Heart left ventricle (tissue), 13 donors: ENCODE measurements around the gene NSMF.

Source experiments
- CTCF ChIP-seq, 12 donors: fragments of 200-600 bp; sonication (generic) in 4 of 12; IDR thresholded peaks; one replicate each; pipeline versions ENCODE4 v1.5.0 to v1.8.0; 2018 to 2022; ENCODE audit warnings: antibody characterized with exemption in 12 of 12, mild to moderate bottlenecking in 5 of 12
- POLR2A ChIP-seq, 2 donors: fragments of 450-650 bp; IDR thresholded peaks; one replicate each; pipeline ENCODE4 v1.6.1; 2017; ENCODE audit warnings: antibody characterized with exemption in 2 of 2, mild to moderate bottlenecking in 2 of 2, moderate library complexity in 2 of 2
- donor health status: ischemic (EF 13 %, LVEDD 7.1; RV severe dilation, severe dysfunction).
- donor health status: DM: no; HTN: yes; CAD: no.
- donor health status: DM: no; HTN: no; CAD: no.
- donor health status: ischemic (EF 25% LVEDD 6.9; RV normal size, moderate dysfunction).
- donor health status: ischemic (EF 25% LVEDD 5.7; RV mildly dilated, moderate dysfunction).
- donor health status: ischemic (EF 35%, LVEDD 5.7; RV mildly dilated, moderate dysfunction).
- donor health status: nonischemic (EF 11% LVEDD 7.7; RV severe dilation, severe dysfunction).
- donor health status: DM: yes; HTN: yes; CAD: no.
- donor health status: PGD.
- donor health status: ischemic (EF 29% LVEDD 5.4; RV normal size, mild dysfunction).
- donor health status: nonischemic (EF 23%, LVEDD 6.1; RV moderate dilation, normal function).

GRCh38 chr9:137456061-137456863, 2.9 kb downstream of the NSMF start:
- no peak for TF ChIP-seq CTCF (IDR thresholded peaks at IDR 0.05)
- TF ChIP-seq POLR2A (IDR thresholded peaks at IDR 0.05): no peak
